ENCODE data around the gene MON2.

- TF ChIP-seq POLR2A (IDR thresholded peaks at IDR 0.05): no peak
- TF ChIP-seq CTCF (IDR thresholded peaks at IDR 0.05): no peak
Observed at GRCh38 chr12:62622177-62622576, 155.6 kb downstream of the MON2 start.
